Skeletal muscle tissue (tissue), 4 donors: ENCODE measurements around the gene CELF4. TPM values are rescaled to one million over a fixed set of nuclear protein-coding genes. Genes with fewer than 3 reads are reported as not detected.

ENCODE experiments used
- H3K27ac ChIP-seq: one replicate; pipeline ENCODE4 v1.7.0; 2013; ENCODE audit warnings: mild to moderate bottlenecking, low read depth, low read length, inconsistent platforms
- H3K27me3 ChIP-seq, 3 donors: one replicate each; pipeline ENCODE4 v1.7.0; 2013; ENCODE audit warnings: low read length in 3 of 3; ENCODE audit not compliant: control insufficient read depth in 3 of 3, insufficient read depth in 3 of 3
- H3K36me3 ChIP-seq, 3 donors: one replicate each; pipeline ENCODE4 v1.7.0; 2013; ENCODE audit warnings: low read length in 3 of 3; ENCODE audit not compliant: control insufficient read depth in 3 of 3, insufficient read depth in 3 of 3
- H3K4me1 ChIP-seq, 3 donors: one replicate each; pipeline ENCODE4 v1.7.0; 2013; ENCODE audit warnings: low read length in 3 of 3, mild to moderate bottlenecking in 3 of 3; ENCODE audit not compliant: control insufficient read depth in 3 of 3, insufficient read depth in 3 of 3
- H3K4me3 ChIP-seq, 3 donors: one replicate each; pipeline ENCODE4 v1.7.0; 2013; ENCODE audit warnings: low read length in 3 of 3
- H3K9ac ChIP-seq, 3 donors: one replicate each; pipeline ENCODE4 v1.7.0; 2013; ENCODE audit warnings: low read length in 3 of 3, mild to moderate bottlenecking in 3 of 3, moderate library complexity in 2 of 3, low read depth in 1 of 3
- H3K9me3 ChIP-seq, 3 donors: one replicate each; pipeline ENCODE4 v1.7.0; 2013; ENCODE audit warnings: low read length in 3 of 3; ENCODE audit not compliant: control insufficient read depth in 3 of 3
- total RNA-seq: library from RNA; depleted of rRNA; stranded (reverse); fragments of >200 nt; gene quantifications from one replicate; pipeline ENCODE4 v1.2.3, GENCODE V29; 2014
- donor health status: Osteomylitis.

CELF4 gene
- total RNA-seq, 1 donor from 2014 or later = not detected

DNA sequence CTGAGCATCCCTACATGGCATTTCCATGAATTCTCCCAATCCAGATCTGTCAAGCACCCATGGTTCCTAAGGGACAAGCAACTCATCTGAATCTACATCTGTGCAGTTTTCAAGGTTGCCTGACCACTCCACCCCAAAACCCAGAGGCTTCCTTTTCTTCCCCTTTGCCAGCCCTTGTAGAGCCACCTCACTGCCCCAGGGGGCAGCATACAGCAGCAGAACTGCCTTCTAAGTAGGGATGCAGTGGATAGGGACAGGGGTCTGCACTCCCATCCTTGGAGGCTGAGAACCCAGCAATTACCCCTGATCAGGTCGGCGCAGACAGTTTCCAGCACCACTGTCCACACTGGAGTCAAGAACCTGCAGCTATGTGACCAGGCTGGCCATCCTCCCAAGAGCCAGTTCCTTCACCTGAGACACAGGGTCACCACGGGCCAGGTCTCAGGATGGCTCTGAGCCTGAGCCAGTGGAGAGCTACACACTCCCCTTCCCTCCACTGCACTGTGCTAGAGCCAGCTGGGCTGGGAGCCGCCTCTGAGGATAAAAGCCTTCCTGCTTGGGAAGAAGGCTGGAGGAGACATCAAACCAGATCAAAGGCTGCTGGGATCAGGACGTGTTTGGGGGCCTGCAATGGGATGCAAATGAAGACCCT lies 283.1 kb downstream of the CELF4 start:
- no peak overlapping the region for H3K4me3 ChIP-seq
- H3K27ac ChIP-seq = no peak overlapping the region
- no peak overlapping the region for H3K9ac ChIP-seq
- H3K4me1 ChIP-seq = no peaks in the 10 kb centered on the region
- no peaks in the 10 kb centered on the region for H3K36me3 ChIP-seq
- H3K27me3 ChIP-seq = peaks cover 16 to 40% (median 36%) of the 10 kb centered on the region in 3 donors
- no peaks in the 10 kb centered on the region for H3K9me3 ChIP-seq

DNA sequence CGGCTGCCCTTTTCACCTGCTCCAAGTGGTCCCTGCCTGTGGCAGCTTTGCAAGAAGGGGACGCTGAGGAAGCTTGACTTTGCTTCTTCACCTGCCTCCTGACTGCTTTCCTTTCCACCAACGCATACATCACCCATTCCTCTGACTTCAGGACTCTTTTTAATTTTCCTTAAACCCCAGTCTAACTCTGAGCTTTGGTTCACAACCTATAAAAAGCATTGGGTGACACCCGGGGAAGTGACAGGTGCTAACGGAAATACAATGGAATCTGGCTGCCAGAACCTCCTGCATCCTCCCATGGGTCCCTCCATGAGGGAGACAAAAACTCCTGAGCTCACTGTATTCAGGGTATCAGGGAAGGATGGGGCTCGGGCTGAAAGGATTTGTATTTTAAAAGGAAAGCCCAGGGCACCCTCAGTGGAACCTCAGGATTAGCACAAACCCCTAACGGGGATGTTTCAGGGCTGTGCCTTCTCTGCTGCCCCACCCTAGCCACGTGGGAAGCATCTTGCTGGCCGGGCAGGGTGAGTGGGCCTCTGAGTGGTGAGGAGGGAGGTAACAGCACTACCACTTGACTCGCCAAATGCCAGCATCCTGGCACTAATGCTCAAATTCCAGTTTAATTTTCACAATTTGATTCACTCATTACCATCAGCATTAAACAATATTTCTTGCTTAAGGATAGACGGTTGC lies 284.8 kb downstream of the CELF4 start:
- Histone ChIP-seq H3K4me1 (no peaks in the 10 kb centered on the region), H3K36me3 (no peaks in the 10 kb centered on the region), H3K9me3 (no peaks in the 10 kb centered on the region), H3K27ac (no peak overlapping the region), H3K9ac (no peak overlapping the region), H3K4me3 (no peak overlapping the region), H3K27me3 (peaks cover 27 to 47% (median 46%) of the 10 kb centered on the region in 3 donors)

DNA sequence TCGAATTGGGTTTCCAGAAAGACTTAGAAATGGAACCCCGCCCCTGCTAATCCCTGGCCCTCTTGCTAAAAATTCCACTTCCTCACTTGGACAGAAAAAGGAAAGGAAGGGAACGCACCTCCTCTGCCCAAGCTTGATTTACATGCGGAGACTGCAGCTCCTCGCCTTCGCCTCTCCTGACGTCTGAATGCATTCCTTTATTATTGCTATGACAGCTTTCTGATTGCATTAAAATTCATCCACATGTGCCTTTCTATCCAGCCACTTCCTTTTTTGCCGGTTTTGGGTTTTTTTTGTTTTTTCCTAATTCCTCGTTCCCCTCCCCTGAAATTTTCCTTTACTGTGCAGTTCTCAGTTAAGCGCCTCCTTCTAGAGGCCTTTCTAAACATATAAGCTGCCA lies 287.8 kb downstream of the CELF4 start:
- H3K36me3 ChIP-seq = no peaks in the 10 kb centered on the region
- H3K9ac ChIP-seq = no peak overlapping the region
- peaks cover 49 to 61% (median 59%) of the 10 kb centered on the region in 3 donors for H3K27me3 ChIP-seq
- H3K9me3 ChIP-seq = no peaks in the 10 kb centered on the region
- H3K27ac ChIP-seq = no peak overlapping the region
- no peak overlapping the region for H3K4me3 ChIP-seq
- no peaks in the 10 kb centered on the region for H3K4me1 ChIP-seq

DNA sequence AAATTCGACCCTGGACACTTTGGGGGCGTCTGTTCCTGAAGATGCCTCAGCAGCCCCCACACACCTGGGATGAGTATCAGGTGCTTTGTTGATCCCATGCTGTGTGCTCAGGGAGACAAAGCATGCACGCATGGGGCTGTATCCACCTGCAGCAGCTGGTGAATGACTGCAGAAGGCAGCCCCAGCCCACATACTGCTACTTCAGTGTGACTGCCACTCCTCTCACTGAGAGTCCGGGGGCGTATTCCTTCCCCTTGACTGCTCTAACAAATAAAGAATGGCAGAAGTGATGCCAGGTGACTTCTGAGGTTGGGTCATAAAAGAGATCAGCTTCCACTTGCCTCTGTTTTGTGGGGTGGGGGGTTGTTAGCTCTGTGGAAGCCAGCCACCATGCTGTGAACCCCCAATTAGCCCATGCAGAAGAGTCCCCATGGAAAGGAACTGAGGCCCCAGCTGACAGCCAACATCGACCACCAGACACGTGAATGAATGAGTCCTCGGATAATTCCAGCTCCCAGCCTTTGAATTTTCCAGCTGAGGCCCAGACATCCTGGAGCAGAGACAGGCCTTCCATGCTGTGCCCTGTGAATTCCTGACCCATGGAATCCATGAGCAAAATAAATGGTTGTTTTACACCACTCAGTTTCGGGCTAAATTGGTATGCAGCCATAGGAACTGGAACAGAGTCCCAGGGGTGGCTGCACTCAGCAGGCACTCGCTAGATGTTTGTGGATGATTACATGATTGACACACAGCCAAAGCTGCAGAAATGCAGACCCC lies 289.3 kb downstream of the CELF4 start:
- no peak overlapping the region for H3K27ac ChIP-seq
- H3K4me3 ChIP-seq = no peak overlapping the region
- no peaks in the 10 kb centered on the region for H3K9me3 ChIP-seq
- peaks cover 52 to 53% (median 53%) of the 10 kb centered on the region in 3 donors for H3K27me3 ChIP-seq
- no peak overlapping the region for H3K9ac ChIP-seq
- H3K4me1 ChIP-seq = no peaks in the 10 kb centered on the region
- no peaks in the 10 kb centered on the region for H3K36me3 ChIP-seq

DNA sequence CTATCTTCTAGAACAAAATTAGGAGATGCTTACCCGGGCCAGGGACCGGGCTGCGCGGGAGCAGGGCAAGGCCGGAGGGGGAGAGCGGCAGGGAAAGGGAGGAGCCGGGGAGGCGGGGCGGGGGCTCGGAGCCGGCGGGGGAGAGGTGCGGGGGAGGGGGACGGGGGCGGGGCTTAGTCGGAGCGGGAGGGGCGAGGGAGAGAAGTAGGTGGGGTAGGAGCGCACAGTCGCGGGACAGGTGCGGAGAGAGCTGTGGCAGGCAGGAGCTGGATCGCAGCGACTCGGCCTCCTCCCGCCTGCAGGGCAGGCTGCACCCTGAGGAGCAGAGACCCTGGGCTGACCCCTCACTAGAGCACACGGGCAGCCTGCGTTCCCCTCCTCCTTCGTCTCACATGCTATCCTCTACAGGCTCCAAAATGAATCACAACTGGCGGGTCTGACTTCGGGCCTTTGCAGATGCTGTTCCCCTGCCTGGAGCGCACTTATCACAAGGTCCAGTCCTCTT lies 290.3 kb downstream of the CELF4 start:
- Histone ChIP-seq H3K27me3 (peaks cover 50 to 52% (median 50%) of the 10 kb centered on the region in 3 donors), H3K4me1 (no peaks in the 10 kb centered on the region), H3K36me3 (no peaks in the 10 kb centered on the region), H3K9ac (no peak overlapping the region), H3K4me3 (no peak overlapping the region), H3K27ac (no peak overlapping the region), H3K9me3 (peaks cover 0 to 2% (median 0%) of the 10 kb centered on the region in 3 donors)

DNA sequence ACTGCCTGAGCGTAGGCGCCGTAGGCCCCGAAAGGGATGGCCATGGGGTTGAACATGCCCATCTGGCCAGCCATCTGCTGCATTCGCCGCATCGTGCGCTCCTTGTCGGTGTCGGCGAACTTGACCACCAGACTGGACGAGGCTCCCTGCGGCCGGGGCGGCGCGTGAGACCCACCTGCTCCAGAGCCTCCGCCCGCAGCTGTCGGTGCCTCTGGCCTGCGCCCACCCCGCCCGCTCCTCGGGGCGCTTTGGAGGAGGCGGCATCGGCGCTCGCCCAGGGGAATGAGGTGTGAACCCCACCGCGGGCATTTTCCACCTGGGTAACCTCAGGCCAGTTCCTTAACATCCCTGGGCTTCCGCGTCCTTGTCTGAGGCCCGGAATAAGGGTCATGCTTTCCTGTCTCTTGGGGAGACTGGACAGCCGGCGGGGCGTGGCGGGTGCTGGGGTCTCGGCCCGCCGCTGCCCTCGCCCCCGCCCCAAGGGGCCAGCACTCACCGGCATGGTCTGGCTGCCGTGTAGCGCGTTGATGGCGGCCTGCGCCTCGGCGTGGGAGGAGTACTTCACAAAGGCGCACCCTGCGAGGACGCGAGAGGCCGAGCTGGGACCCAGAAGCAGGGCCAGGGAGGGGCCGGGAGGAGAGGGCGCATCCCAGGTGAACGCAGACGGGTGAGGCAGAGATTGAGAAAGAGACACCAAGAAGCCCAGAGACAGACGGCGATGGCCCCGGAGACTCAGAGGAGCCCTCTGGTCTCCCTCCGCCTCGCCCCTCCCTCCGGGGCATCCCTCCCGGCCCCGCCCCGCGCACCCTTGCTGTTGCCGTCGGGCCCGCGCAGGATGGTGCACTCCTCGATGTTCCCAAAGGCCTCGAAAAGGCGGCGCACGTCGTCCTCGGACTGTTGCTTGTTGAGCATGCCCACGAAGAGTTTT lies 291.0 kb downstream of the CELF4 start:
- Histone ChIP-seq H3K27me3 (peaks cover 47 to 51% (median 49%) of the 10 kb centered on the region in 3 donors), H3K9me3 (peaks cover 0 to 2% (median 0%) of the 10 kb centered on the region in 3 donors)

DNA sequence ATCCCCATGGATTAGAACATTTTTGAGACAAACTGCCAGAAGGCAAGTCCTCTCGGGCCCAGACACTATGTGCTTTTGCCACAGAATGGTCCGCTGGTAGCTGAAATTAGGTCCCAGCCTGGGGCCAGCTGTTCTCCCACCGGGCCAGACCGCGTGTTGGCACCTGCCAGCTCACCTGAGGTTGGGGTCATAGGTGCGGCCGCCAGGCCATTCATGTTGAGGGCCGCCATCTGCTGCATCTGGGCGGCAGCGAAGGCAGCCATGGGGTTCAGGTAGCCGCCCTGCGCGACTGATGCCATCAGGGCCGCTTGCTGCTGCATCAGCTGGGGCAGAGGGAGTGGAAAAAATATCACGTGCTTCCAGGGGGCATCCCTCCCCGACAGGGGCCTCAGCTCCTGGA lies 292.8 kb downstream of the CELF4 start:
- Histone ChIP-seq H3K27ac (no peak overlapping the region), H3K9ac (no peak overlapping the region), H3K4me1 (no peaks in the 10 kb centered on the region), H3K27me3 (peaks cover 43 to 45% (median 43%) of the 10 kb centered on the region in 3 donors), H3K4me3 (no peak overlapping the region), H3K9me3 (peaks cover 0 to 2% (median 0%) of the 10 kb centered on the region in 3 donors), H3K36me3 (no peaks in the 10 kb centered on the region)

More for the DNA sequence above, 291.0 kb downstream of the CELF4 start:
- H3K27ac ChIP-seq = no peak overlapping the region
- H3K36me3 ChIP-seq = no peaks in the 10 kb centered on the region
- no peaks in the 10 kb centered on the region for H3K4me1 ChIP-seq
- H3K9ac ChIP-seq = no peak overlapping the region
- H3K4me3 ChIP-seq = no peak overlapping the region

DNA sequence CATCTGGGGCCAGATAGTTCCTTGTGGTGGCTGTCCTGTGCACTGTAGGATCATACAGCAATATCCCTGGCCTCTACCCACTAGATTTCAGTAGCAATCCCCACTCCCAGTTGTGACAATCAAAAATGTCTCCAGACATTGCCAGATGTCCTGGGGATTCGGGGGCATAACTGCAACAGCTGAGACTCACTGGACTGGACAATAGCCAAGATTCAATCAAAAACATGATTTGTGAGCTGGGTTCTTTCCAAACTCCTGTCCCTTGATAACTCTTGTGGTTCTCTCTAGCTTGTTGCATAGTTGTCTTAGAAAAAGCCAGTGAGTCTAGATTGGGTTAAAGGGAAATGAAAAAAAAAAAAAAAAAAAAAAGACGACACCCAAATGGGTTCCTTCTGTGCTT lies 293.4 kb downstream of the CELF4 start:
- Histone ChIP-seq H3K9ac (no peak overlapping the region), H3K36me3 (no peaks in the 10 kb centered on the region), H3K9me3 (peaks cover 0 to 2% (median 0%) of the 10 kb centered on the region in 3 donors), H3K4me3 (no peak overlapping the region), H3K4me1 (no peaks in the 10 kb centered on the region), H3K27ac (no peak overlapping the region), H3K27me3 (peaks cover 39 to 45% (median 43%) of the 10 kb centered on the region in 3 donors)

DNA sequence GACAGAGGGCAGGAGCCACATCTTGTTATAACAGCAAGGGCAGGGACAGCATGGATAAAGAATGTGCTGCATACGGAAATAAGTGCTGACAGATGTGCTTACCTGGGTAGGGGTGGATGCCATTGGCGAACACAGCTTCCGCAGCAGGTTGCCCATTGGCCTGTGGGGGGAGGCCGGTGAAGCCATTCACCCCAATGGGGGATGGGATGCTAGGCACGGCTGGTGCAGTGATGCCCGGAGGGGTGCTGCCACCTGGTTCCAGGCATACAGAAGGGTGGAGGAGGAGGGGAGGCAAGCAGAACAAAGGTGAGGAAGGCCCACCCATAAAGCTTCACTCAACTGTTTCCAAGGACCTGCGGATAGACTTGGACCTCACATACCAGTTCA lies 294.9 kb downstream of the CELF4 start:
- peaks cover 0 to 2% (median 0%) of the 10 kb centered on the region in 3 donors for H3K9me3 ChIP-seq
- peaks cover 25 to 43% (median 36%) of the 10 kb centered on the region in 3 donors for H3K27me3 ChIP-seq
- H3K27ac ChIP-seq = no peak overlapping the region
- H3K9ac ChIP-seq = no peak overlapping the region
- no peaks in the 10 kb centered on the region for H3K4me1 ChIP-seq
- no peak overlapping the region for H3K4me3 ChIP-seq
- no peaks in the 10 kb centered on the region for H3K36me3 ChIP-seq
